D721Med (cell line): Measurements from ENCODE around the gene INSIG1.

Experiments
- DNase-seq: peaks from one replicate; pipeline ENCODE4 v3.0.0; 2011; ENCODE audit warnings: low spot score; ENCODE audit not compliant: insufficient read length
- FAIRE-seq: peaks from 2 replicates; lab custom pipeline; 2011; peaks lifted over from hg19 to GRCh38; lab: Jason Lieb, UNC
- CTCF ChIP-seq: IDR thresholded peaks from 2 replicates; pipeline ENCODE4 v1.5.1; 2012; ENCODE audit warnings: mild to moderate bottlenecking, control low read depth; ENCODE audit not compliant: insufficient read depth; ENCODE audit errors: missing control alignments

Gene INSIG1

GRCh38 chr7:155349601-155350331, 52.1 kb downstream of the INSIG1 start:
- FAIRE-seq = no peak
- TF ChIP-seq CTCF = no peak
- DNase-seq = no peak

GRCh38 chr7:155351120-155351870, 53.6 kb downstream of the INSIG1 start:
- DNase-seq (no peak), FAIRE-seq (no peak)
- TF ChIP-seq CTCF = no peak

GRCh38 chr7:155352076-155352752, 54.5 kb downstream of the INSIG1 start:
- DNase-seq (no peak), FAIRE-seq (no peak)
- TF ChIP-seq CTCF = no peak

DNA sequence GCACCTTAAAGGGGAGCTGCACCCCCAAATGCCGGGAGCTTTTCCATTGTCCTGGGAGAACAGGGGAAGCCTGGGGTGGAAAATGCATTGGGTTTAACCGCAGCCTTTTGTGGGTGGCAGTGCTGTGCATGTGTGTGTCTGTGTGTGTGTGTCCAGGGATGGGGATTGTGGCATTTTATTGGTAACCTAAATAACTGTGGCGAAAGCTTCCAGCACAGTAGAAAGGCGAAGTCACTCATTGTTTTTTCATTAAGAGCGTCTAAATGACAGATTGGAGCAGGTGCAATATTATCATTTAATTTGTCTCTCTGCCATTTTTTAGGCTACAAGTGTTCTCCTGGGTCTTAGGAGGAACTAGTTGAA, 55.1 kb downstream of the INSIG1 start:
- no peak for TF ChIP-seq CTCF
- FAIRE-seq (no peak), DNase-seq (no peak)

DNA sequence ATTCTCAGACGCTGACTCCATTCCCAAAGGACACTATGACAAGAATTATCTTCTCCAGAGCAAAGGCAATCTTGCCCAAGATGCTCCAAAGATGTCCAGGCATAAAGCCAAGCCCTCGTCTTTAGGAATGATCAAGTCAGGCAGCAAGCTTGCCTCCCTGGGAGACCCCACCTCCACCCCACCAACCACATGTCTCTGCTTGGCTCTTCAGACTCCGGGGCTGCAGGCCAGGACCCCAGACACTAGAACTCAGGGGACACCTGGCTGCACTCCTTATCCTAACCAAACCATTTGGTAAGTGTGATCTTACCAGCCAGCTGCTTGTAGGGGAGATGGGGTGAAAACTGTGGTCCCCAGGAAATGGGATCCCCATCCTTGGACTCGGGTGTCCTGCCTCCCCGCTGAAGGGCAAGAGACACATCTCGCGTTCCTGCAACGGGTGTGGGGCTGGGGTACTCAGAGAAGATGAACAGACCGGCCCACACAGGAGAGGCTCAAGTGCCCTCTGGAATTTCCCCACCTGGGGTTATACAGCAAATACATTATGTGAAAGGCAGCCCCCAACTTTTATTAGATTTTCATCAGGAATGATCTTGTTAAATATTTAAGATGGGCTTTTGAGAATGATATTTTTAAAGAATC, 55.7 kb downstream of the INSIG1 start:
- no peak for FAIRE-seq
- no peak for DNase-seq
- no peak for TF ChIP-seq CTCF

DNA sequence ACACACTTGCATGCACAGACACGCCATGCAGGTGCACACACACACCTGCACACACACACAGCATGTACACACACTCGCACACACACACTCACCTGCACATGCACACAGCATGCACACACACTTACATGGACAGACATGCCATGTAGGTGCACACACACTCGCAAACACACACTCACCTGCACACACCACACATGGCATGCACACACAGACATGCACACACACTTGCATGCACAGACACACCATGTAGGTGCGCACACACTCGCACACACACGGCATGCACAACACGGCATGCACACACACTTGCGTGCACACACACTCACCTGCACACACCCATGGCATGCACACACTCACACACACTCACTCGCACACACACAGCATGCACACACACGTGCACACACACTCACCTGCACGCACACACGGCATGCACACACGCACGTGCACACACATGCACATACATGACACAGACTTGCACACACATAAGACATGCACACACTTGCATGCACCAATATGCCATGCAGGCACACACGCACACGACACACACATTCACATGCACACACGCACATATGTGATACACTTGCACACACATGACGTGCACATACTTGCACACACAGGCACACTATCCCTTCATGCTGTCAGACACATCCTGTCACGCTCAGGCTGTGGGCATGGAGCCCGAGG, 56.8 kb downstream of the INSIG1 start:
- no peak for TF ChIP-seq CTCF
- no peak for DNase-seq
- FAIRE-seq = no peak
